Hematopoietic multipotent progenitor cell treated with erythropoietin and hydrocortisone succinate and interleukin-3 and kit ligand, for 8 days (in vitro differentiated cells): Measurements from ENCODE around the gene TAS2R40.
"Not testable (repeated sequence)": the region's sequence is repeated elsewhere in the genome, so short reads cannot be mapped to it uniquely, and the experiment has no call there.

Experiments
- DNase-seq: peaks from one replicate; pipeline ENCODE4 v3.0.0-alpha.2; 2015

Gene TAS2R40

GRCh38 chr7:143221737-143222136 lies at the start of gene TAS2R40:
Gene TAS2R40, plus strand, starts transcription at chr7:143222037. Its CDS starts 42 bp downstream, at chr7:143222079.
- no peak for DNase-seq

GRCh38 chr7:143172354-143172753 lies 49.5 kb upstream of the TAS2R40 start:
- no peak for DNase-seq

DNA sequence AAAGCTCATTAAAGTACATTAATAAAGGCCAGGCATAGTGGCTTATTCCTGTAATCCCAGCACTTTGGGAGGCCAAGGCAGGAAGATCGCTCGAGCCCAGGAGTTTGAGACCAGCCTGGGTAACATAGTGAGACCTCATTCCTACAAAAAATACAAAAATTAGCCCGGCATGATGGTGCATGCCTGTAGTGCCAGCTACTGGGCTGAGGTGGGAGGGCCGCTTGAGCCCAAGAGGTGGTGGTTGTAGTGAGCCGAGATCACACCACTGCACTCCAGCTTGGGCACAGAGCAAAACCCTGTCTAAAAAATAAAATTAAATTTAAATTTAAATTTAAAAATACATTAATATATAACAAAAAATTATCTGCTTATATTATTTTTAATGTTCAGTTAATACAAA lies 45.7 kb upstream of the TAS2R40 start:
- no peak for DNase-seq

DNA sequence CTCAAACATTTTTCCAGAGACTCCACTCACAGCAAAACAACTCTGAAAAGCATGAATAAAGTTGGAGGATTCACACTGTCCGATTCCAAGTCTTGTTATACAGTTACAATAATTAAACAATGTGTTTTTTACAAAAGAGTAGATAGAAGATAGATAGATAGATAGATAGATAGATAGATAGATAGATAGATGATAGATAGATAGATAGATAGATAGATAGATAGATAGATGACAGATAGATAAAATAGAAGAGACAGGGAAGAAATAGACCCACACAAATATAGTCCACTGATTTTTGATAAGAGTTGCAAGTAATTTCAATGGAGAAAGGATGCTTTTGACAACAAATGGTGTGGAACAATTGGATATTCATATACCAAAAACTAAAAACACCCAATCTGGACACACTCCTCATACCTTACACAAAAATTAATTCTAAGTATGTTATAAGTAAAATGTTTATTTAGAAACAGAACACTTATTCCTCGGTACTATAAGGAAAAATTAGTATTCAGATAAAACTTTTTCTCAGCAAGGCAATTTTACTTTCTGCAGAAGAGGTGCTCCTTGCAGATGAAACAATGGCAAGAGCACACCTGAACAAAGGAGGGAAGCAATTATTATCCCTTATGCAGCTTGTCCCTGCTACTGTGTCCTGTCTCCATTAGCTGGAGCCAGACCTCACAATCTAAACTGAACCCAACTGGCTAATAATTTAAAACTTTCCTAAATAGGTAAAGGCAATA lies 44.3 kb upstream of the TAS2R40 start:
- DNase-seq, result no peak

DNA sequence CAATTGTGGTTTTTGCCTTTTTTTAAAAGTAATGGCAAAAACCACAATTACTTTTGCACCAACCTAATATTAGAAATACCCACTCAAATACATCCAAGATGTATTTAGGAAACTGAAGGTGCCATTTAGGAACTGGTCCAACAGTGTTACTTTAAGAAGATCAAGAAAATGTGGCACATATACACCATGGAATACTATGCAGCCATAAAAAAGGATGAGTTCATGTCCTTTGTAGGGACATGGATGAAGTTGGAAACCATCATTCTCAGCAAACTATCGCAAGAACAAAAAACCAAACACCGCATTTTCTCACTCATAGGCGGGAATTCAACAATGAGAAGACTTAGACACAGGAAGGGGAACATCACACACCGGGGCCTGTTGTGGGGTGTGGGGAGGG lies 41.1 kb upstream of the TAS2R40 start:
- not testable (repeated sequence) for DNase-seq

GRCh38 chr7:143181349-143181748 lies 40.5 kb upstream of the TAS2R40 start:
- DNase-seq, result no peak

DNA sequence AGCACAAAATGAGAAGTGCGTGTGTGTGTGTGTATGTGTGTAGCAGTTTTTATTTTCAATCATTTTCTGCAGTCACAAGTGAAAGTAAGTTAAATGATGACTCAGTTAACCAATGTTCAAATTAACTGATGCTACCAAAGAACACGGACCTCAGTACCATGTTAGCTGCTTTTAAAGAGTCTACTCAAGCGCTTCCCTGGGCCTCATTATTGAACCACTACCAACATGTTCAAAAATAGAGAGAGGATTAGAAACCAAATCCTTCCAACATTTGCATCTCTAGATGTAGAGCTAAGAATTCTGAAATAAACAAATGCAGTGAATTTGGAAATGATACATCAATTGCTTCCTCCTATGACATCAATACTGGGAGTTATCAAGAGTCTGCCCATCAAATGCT lies 38.8 kb upstream of the TAS2R40 start, which contains the start of gene TAS2R39:
Gene TAS2R39 (plus strand): TSS at position 396 of the 400 bp plus-strand sequence. CDS start 0 bp downstream, at position 396.
- no peak for DNase-seq

- DNase-seq, result no peak
Observed at GRCh38 chr7:143185551-143185950, 36.3 kb upstream of the TAS2R40 start.

DNA sequence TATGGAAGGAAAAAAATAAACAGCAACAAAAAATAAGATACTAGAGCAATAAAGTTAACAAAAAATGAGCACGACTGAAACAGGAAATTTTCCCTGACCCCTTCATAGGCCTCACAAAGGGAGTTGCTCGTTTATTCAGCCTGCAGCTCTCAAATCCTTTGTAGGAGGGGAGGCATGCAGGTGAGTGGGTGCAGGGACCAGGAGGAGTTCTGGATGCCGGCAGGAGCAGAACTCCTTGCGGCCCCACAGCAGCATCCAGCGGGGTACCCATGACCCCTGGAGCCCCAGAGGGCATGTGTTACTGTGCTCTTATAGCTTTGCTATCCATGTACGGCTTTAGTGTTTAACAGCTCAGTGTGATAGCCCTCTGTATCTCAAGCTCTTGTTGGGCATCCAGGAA lies 32.8 kb upstream of the TAS2R40 start:
- no peak for DNase-seq

- DNase-seq, result no peak
Observed at GRCh38 chr7:143193880-143194279, 28.0 kb upstream of the TAS2R40 start.

DNA sequence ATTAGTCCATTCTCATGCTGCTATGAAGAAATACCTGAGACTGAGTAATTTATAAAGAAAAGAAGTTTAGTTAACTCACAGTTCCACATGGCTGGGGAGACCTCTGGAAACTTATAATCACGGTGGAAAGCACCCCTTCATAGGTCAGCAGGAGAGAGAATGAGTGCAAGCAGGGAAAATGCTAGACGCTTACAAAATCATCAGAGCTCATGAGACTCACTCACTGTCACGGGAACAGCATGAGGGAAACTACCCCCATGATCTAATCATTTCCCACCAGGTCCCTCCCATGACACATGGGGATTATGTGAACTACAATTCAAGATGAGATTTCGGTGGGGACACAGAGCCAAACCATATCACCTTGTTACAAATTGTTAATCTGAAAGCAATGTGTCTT lies 22.8 kb upstream of the TAS2R40 start:
- no peak for DNase-seq

DNA sequence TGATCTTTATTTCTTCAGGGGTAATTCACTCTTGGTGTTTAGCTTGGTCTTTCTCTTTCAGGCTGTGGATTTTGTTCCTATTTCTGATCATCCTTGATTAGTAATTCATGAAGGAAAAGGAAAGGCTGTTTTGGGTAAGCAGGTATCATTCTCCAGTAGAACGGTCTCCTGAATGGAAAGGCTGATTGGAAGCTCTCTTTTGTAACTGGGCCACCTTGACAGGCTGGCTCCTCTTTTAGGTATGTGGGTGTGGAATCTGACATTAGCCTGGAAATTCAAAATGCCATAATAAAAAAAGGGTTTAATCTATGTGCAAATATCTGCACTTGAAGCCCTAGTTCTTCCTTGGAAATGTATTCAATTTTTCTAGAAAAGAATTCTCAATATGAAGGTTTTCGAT lies 19.7 kb upstream of the TAS2R40 start:
- DNase-seq, result no peak

GRCh38 chr7:143203386-143203785 lies 18.5 kb upstream of the TAS2R40 start:
- DNase-seq, result no peak

DNA sequence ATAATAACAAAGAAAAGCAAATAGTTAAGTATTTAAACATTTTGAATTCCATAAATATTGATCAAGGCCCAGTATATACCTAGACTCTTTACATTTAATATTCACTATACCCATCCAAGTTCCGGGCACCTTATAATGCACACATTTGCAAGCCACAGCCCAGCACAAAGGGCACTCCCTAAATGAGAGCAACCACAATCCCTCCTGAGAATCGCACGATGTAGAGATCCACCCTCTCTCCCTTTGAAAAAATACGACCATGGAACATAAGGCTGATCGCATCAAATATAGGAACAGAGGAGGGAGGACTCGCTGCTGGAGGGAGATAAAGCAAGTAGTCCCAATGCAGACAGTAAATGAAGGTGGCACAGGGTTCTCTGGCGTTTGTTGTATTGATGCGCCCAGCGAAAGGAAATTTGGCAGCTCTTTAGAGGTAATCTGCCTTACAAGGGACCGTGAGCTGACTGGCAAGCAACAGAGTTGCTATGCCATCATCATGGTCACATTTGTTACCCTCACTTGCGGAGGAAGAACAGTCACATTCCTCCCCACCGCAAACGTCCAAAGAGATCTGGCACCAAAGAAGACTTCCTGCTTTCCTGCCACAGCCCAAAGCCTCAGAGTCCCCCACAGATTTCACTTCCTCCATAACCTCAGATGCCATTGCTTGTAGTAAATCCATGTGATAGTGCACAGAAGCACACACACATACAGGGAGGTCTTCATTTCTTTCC lies 16.1 kb upstream of the TAS2R40 start:
- peak; percentile 23 for DNase-seq

GRCh38 chr7:143210541-143210940 lies 11.3 kb upstream of the TAS2R40 start:
- DNase-seq, result no peak

GRCh38 chr7:143213478-143213877 lies 8.4 kb upstream of the TAS2R40 start:
- not testable (repeated sequence) for DNase-seq

DNA sequence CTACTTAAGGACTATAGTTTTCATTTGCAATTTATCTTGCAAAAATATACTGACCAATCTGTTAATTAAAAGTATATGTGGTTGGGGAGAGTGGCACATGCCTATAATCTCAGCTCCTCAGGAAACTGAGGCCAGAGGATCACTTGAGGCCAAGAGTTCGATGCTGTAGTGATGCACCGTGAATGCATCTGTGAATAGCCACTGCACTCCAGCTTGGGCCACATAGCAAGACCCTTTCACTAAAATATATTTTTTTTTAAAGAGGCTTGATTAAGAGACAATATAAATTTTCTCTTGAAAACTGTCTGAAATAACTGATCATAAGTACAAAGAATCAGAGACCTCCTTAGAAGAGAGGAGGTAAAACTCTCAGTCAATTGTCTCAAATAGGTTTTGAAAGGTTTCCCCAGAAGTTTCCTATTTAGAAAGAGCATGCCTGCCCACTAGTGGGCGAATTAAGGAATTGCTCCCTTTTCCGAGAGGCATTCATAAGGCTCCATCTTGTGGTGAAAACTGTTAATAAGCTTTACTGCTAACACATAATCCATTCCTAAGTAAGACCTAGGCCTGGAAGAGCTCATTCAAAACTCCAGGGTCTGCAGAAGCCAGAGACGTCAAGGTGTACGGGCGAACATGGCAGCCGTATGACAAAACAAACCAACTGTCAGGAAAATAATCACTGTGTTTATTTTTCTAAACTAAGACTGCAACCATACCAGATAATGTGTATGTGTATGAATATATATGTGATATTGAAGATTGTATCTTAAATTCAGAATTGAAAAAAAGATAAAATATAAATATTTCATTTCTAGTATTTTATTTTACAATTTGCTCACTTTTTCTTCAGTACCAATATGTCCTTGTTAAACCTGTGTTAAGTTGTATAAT lies 6.8 kb upstream of the TAS2R40 start:
- peak; percentile 90 for DNase-seq

DNA sequence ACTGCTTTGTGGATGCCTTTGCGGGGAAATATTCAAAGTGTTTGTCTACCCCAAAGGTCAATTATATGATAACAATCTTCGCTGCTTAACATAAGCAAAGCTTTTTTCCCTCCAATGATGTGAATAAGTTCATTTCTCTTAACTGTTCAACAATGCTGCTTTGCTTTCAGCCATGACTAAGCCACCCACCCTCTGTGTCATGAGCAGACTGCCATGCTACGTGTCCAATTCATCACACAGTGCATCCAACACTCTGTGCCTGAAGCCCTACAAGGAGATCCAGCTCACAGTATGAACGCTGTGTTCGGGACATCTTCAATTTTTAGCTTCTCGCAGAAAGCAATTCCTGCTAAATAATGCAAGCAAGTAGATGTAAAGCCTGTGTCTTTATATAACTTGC lies 5.7 kb upstream of the TAS2R40 start:
- DNase-seq, result no peak

- DNase-seq, result no peak
Observed at GRCh38 chr7:143216686-143217085, 5.2 kb upstream of the TAS2R40 start.

GRCh38 chr7:143217806-143218205 lies 4.0 kb upstream of the TAS2R40 start:
- no peak for DNase-seq

GRCh38 chr7:143221286-143221685 lies 551 bp upstream of the TAS2R40 start:
- no peak for DNase-seq

GRCh38 chr7:143222782-143223181 lies 945 bp downstream of the TAS2R40 start:
- DNase-seq, result no peak

DNA sequence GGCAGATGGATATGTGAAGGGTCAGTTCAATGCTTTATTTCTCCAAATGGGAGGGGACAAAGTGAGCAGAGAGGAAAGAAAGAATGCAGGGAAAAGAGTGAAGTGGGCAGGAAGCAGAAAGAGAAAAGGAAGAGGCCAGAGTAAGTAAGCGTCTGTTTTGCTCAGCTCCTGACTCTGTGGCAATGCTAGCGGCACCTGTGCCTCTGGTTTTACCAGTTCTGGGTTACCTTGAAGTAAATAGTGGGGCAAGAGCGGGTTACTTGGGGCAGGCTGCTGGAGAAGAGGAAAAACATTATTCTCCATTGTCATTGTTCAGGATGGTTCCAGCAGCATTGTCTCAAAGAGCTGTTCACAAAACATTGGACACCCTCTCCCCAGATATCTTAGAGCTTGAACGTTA lies 1.9 kb downstream of the TAS2R40 start:
- DNase-seq, result no peak
